Stimulated activated CD4-positive, alpha-beta T cell treated with anti-CD3 and anti-CD28 coated beads, Interleukin-12 subunit alpha, Interleukin-12 subunit beta, amount 100 ng/mL, for 48 hours (primary cell): ENCODE data around the gene UBE4B.
A peak's percentile ranks its signal among the peaks of the same experiment; 100 is the strongest.
"Not testable (repeated sequence)": the region's sequence is repeated elsewhere in the genome, so short reads cannot be mapped to it uniquely, and the experiment has no call there.

Experiments
- DNase-seq, 3 donors: peaks; one replicate each; pipeline ENCODE4 v3.0.0-alpha.2; 2020; ENCODE audit warnings: low read depth in 2 of 3, low spot score in 1 of 3

UBE4B gene

DNA sequence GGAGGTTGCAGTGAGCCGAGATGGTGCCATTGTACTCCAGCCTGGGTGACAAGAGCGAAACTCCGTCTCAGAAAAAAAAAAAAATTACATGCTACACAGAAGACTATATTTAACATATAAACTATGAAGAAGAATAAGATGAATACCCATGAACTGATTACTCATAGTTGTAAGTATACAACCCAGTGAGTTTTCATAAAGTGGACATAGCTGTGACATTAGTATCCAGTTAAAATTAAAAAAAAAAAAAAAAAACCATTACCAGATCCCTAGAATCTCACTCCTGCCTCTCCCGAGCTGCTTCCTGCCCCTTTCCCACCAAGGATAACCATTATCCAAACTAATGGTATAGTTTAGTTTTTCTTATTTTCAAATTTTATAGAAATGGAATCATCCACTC, 37.4 kb downstream of the UBE4B start:
- no peak for DNase-seq

DNA sequence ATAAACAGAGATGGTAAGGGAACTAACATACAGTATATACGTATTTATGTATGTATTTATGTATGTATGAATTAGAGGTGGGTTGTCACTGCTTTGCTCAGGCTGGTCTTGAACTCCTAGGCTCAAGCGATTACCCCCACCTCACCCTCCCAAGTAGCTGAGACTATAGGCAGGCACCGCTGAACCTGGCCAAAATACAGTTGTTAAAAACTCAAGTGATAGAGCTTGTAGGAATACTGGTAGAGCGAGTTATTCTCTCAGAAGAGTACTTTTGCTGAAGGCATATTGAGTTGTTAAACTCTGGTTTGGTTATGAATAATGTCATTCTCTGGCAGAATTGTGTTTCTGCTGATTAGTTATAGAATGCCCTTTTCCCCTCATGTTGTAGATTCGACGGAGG, 38.9 kb downstream of the UBE4B start:
- DNase-seq = no peak

DNA sequence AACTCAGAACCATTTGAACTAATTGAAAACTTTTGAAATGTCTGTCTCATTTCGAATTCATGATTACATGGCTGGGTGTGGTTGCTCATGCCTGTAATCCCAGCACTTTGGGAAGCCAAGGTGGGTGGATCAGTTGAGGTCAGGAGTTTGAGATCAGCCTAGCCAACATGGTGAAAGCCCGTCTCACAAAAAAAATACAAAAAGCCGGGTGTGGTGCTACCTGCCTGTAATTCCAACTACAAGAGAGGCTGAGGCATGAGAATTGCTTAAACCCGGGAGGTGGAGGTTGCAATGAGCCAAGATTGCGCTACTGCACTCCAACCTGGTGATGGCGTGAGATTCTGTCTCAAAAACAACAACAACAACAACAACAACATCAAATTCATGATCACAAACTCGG, 40.6 kb downstream of the UBE4B start:
- DNase-seq = not testable (repeated sequence)

DNA sequence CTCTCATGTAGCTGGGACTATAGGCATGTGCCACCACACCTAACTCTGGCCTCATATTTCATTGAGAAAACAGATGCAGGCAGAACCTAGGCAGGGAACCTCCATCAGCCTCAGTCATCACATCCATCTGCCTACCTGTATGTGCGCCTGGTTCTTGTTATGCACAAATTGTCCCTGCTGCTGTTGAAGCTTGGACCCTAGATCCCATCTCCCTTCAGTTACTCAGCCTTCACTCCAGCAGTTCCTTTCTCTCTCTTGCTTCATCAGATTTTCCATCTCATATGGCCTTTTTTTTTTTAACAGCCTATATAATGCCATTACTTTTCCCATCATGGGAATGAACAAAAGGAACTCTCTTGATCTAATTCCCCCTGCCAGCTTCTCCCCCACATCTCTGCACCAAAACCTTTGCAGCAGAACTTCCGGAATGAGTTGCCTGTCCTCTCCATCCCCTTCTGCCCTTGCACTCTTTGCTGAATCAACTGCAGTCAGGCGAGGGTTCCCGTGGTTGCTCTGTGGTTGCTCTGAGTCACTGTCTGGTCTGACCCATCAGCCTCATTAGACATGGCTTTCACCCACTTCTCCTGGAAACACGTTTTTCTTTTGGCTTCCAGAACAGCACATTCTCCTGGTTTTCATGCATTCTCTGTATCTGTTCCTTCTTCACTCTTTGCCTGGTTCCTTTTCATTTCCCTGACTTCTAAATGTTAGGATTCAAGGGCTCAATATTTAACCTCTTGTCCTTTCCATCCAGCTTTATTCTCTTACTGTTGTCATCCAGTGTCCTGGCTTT, 41.5 kb downstream of the UBE4B start:
- DNase-seq = peak; percentile 47 to 64 (median 62)

DNA sequence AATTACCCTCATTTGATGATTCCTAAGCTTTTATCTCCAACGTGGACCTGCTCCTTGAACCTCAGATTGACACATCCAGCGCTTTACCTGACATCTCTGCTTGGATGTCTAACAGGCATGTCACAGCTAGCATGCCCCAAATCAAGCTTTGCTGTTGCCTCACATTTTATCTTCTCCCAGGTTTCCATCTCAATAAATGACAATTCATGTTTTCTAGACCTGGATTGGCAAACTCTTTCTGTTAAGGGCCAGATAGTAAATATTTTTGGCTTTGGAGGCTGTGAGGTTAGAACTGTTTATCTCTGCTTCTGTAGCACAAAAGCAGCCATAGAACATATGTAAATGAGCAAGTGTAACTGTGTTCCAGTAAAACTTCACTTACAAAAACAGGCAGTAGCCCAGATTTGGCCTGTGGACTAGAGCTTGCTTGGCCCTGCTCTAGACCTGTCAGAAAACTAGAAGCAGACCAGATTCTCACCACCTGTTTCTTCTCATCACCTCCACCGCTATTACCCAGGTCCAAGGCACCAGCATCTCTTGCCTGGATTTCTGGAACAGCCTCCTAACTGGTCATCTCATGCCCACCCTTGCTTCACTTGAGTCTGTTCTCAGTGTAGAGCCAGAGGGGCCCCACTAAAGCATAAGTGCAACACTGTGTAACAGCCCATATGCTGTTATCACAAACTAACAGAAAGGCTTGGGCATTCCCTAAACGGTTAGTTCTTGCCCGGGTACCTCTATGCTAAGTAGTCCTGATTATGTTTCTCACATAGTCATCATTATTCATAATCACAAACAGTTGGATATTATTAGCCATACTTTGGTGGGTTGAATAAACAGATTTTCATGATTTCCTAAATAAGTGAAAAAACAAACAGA, 42.3 kb downstream of the UBE4B start:
- no peak for DNase-seq

DNA sequence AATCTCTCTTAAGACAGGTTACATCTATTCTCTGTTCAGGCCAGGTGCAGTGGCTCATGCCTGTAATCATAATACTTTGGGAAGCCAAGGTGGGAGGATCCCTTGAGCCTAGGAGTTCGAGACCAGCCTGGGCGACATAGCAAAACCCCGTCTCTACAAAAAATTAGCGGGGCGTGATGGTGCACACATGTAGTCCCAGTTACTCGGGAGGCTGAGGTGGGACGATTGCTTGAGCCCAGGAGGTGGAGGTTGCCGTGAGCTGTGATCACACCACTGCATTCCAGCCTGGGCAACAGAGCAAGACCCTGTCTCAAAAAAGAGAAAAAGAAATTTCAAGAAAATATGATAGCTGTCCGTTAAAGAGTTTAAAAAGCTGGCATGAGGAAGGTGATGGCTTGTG, 43.0 kb downstream of the UBE4B start:
- DNase-seq = no peak

DNA sequence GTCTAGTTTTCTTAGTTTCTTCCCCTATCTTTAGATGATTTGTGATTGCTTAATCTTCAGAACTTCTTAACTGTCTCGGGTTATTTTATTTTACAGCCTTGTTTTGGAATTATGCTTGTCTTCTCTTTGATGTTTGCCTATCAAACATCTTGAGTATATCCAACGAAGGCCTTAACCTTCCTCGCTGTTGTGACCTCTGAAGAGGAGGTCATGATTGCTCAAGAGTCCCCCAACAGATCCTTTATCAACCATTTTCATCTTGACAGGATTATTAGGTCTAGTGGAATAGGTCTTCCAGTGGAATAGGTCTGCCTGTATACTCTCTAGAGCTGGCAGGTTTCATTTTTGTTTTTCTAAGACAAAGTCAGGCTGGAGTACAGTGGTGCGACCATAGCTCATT, 45.7 kb downstream of the UBE4B start:
- no peak for DNase-seq

DNA sequence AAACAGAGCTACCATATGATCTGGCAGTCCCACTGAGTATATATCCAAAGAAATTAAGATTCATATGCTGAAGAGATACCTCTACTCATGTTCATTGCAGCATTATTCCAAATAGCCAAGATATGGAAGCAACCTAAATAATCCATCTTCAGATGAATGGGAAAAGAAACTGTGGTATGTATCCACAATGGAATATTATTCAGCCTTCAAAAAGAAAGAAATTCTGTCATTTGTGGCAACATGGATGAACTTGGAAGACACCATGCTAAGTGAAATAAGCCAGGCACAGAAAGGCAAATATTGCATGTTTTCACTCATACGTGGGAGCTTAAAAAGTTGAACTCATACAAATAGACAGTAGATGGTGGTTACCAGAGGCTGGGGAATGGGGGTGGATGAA, 47.8 kb downstream of the UBE4B start:
- DNase-seq = no peak

DNA sequence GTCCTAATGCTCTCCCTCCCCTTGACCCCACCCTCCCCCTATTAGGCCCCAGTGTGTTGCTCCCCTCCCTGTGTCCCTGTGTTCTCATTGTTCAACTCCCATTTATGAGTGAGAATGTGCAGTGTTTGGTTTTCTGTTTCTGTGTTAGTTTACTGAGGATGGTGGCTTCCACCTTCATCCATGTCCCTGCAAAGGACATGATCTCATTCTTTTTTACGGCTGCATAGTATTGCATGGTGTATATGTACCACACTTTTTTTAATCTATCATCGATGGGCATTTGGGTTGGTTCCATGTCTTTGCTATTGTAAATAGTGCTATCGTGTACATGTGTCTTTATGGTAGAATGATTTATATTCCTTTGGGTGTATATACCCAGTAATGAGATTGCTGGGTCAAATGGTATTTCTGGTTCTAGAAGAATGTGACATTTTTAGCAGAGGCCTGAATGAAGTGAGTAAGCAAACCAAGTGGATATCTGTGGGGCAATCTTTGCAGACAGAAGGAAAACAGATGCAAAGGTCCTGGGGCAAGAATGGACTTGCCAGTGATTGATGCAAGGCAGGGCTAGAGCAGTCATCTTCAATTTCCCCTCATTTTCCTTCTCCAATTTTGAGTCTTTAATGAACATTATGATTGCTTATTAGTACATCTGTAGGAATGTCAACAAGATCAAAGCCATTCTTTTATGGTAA, 50.2 kb downstream of the UBE4B start:
- no peak for DNase-seq

DNA sequence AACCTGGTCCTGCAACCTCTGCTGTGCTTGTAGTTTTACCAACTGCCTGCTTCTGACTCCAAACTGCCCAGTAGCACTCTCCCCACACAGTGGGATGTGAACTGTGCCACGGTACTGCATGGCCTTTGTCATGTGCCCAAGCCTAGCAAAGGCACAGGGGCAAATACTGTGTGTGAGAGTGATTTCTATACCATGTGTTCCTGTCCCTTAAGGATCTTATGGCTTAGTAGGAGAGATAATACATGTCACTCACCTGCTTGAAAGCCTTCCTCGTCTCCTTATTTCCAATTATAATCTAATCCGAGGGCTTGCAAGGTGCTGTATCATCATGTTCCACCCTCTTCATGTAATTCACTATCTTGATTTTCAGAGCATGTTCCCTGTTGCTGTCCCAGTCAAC, 51.3 kb downstream of the UBE4B start:
- DNase-seq = no peak

DNA sequence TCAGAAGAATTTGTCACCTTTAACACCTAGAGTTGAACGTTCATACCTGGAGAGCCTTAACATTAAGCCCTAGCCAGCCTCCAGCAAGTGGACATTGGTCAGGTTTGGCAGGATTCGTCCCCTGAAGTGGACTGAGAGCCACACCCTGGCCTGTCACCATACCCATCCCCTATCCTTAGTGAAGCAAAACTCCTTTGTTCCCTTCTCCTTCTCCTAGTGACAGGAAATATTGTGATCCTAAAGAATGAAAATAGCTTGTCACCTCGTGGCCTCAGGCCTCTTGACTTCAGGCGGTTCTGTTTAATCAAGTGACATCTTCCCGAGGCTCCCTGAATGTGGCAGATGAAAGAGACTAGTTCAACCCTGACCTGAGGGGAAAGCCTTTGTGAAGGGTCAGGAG, 52.3 kb downstream of the UBE4B start:
- DNase-seq = no peak

DNA sequence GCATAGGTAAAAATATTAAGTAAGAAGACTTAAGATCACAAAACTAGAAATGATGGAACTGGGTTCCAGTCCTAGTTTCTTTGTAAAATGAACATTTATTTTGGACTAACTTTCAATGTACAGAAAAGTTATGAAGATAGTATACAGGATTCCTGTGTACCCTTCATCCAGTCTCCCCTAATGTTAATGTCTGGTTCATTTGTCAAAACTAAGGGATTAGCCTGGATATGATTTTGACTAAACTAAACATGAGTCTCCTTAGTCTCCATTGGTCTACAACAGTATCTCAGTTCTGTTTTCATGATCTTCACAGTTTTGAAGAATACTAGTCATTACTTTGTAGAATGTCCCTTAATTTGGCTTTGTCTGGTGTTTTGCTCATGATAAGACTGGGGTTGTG, 54.5 kb downstream of the UBE4B start:
- DNase-seq = no peak

DNA sequence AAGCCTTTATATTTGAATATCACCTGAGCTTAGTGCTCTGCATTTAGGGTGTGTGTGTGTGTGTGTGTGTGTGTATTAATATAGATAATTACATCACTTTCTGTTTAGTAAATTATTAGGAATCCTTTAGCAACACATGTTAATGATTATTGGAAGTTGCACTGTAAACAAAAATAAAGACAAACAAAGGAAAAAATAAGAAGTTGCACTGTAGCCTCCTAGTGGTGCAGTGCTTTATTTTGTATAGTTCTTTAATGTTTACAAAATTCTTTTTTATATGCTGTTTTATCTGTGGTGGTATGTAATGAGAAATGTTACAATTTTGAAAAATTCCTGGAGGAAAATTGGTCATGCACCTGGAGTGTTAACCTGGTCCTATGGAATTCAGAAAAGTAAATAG, 69.2 kb downstream of the UBE4B start:
- no peak for DNase-seq

DNA sequence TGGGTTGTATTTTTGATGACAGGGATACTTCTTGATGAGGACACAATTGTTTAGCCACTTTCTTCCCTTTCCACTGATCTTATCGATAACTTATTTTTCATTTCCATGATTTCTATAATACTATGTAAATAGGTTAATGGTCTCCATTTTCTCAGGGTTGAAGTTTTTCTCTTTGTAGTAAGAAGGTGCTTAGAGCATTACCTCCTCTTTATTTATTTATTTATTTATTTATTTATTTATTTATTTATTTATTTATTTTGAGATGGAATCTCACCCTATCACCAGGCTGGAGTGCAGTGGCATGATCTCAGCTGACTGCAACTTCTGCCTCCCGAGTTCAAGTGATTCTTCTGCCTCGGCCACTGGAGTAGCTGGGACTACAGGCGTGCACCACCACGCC, 70.4 kb downstream of the UBE4B start:
- no peak for DNase-seq

DNA sequence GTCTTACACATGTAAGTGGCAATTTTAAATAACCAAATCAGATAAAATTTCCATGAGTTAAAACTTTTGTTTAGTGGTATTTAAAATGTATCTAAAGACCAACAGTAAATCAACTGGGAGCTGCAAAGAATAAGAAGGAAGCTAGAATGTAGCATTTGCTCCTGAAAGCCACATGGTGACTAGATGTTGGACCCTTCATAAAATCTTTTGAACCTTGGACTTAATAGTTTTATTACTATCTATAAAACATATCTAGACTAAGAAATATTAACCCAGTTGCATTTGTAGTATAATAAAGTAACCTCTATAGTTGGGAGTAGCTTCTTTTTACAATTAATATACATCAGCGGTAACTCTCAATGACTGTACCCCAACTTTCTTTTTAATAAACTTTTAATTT, 72.1 kb downstream of the UBE4B start:
- DNase-seq = no peak

DNA sequence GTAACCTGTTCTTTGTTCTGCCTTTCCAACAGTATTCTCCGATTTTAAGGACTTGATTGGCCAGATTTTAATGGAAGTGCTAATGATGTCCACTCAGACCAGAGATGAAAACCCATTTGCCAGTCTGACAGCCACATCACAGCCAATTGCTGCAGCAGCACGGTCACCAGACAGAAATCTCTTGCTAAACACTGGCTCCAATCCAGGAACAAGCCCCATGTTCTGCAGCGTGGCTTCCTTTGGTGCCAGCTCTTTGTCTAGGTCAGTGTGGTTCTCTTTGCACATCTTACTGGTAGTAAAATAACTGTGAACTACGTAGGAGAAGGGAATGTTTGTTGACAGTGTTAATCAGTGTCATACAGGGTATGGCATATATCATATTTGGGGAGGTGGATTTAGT, 72.7 kb downstream of the UBE4B start:
- DNase-seq = no peak

DNA sequence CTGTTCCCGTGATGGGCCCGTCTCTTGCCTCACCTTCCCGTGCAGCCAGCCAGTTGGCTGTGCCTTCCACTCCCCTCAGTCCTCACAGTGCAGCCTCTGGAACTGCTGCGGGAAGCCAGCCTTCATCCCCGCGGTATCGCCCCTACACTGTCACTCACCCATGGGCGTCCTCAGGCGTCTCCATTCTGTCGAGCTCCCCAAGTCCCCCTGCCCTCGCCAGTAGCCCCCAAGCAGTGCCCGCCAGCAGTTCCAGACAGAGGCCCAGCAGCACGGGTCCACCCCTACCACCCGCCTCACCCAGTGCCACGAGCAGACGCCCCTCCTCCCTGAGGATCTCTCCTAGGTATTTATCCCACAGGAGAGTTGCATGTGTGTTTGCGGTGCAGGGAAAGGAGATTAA, 73.5 kb downstream of the UBE4B start:
- DNase-seq = no peak

DNA sequence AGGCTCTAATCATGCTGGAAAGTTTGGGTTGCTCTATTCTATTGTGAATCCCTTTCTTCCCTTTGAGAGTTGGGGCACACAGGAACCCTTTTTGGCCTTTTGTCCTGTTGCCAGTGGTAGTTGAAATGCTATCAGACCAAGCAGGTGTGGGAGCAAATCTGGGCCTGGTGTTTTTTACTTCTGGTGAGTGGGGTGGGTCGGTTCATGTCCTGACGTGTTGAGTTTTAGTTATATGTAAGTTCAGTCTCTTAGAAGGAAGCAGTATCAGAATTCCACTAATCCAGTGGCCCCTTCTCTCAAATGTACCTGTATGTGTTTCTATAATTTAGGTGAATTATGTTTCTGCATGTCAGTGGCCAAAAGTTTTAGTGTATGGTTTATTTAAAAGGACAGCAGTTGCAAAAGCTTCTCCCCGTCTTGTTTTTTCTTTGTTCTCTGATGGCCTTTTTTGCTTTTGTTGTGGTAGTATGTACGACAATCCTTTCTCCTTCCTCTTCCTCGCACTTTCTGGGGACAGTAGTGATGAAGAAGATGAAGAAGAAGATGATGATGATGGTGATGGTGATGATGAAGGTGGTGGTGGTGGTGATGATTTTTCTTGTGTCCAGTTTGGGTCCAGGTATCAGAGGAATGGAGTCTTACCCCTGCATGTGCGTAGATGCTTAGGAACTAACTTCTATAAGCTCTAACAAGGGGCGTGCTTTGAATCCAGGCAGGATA, 74.2 kb downstream of the UBE4B start:
- DNase-seq = no peak

DNA sequence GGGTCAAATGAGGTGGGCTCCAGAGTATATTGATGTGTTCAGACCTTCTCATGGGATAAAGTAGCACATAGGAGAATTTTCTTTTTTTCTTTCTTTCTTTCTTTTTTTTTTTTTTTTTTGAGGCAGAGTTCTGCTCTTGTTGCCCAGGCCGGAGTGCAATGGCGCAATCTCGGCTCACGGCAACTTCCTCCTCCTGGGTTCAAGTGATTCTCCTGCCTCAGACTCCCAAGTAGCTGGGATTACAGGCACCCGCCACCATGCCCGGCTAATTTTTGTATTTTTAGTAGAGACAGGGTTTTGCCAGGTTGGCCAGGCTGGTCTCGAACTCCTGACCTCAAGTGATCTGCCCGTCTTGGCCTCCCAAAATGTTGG, 74.7 kb downstream of the UBE4B start:
- DNase-seq = not testable (repeated sequence)

DNA sequence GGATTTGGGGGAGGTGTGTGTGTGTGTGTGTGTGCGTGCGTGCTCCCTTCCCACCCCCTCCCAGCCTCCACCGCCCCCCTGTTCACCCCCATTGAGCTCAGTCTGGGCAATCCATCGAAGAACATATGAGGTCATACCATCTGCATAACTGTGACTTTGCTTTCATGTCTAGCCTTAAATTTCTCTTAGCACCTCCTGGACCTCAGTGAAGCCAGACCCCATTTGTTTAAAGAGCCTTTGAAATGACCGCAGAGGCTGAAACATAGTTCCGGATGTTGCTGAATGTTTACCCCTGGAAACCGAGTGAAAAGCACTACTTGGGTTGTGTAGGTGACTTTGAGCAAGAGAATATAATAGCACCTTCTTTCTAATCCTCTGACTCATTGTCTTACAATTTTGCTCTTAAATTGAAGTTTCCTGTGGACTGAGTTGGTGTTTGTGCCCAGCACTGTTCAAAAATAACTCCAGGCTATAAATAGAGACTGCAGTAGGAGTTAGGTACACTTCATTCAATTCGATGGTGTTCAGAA, 75.4 kb downstream of the UBE4B start:
- DNase-seq = no peak
